ENCODE measurements around the gene PAGE2B. TPM values are rescaled to one million over a fixed set of nuclear protein-coding genes. Genes with fewer than 3 reads are reported as not detected.
"Not testable (repeated sequence)": the region's sequence is repeated elsewhere in the genome, so short reads cannot be mapped to it uniquely, and the experiment has no call there.

PAGE2B gene
- polyA plus RNA-seq, 4 donors = 0.24 TPM; not detected in 3

GRCh38 chrX:55098691-55099090, 23.9 kb downstream of the PAGE2B start:
- DNase-seq (no peak), FAIRE-seq (no peak)
- Histone ChIP-seq H3K4me3 (ENCODE audit: low read depth in 1 of 3, low read length in 3 of 3) (no peak overlapping the region), H3K4me1 (ENCODE audit: control insufficient read depth in 3 of 3, insufficient read depth in 2 of 3, low read depth in 1 of 3, low read length in 2 of 3) (no peaks in the 10 kb centered on the region), H3K27me3 (ENCODE audit: control insufficient read depth in 3 of 3, insufficient read depth in 3 of 3, low read length in 3 of 3) (no peaks in the 10 kb centered on the region), H3K9me3 (ENCODE audit: control insufficient read depth in 2 of 2, insufficient read depth in 1 of 2, low read depth in 1 of 2, low read length in 1 of 2) (no peaks in the 10 kb centered on the region), H3K27ac (ENCODE audit: low read depth in 1 of 3, low read length in 2 of 3) (no peak overlapping the region), H3K36me3 (ENCODE audit: control insufficient read depth in 3 of 3, insufficient read depth in 2 of 3, low read depth in 1 of 3, low read length in 3 of 3) (no peaks in the 10 kb centered on the region)
- WGBS, 3 donors = 45 to 62% (median 50%) methylated on average over 2 of the region's 2 CpGs

- FAIRE-seq (no peak), DNase-seq (no peak)
- WGBS, 3 donors = 35 to 61% (median 50%) methylated on average over 1 of the region's 1 CpG
Measured at GRCh38 chrX:55099162-55099561, 24.3 kb downstream of the PAGE2B start.

GRCh38 chrX:55102754-55103153, 27.9 kb downstream of the PAGE2B start:
- no peaks in the 10 kb centered on the region for H3K4me1 ChIP-seq (ENCODE audit: control insufficient read depth in 3 of 3, insufficient read depth in 2 of 3, low read depth in 1 of 3, low read length in 2 of 3)
- H3K36me3 ChIP-seq (ENCODE audit: control insufficient read depth in 3 of 3, insufficient read depth in 2 of 3, low read depth in 1 of 3, low read length in 3 of 3) = no peaks in the 10 kb centered on the region
- H3K27me3 ChIP-seq (ENCODE audit: control insufficient read depth in 3 of 3, insufficient read depth in 3 of 3, low read length in 3 of 3) = no peaks in the 10 kb centered on the region
- WGBS, 3 donors = 66 to 77% (median 74%) methylated on average over 3 of the region's 3 CpGs
- no peak for FAIRE-seq
- no peak for DNase-seq
- no peaks in the 10 kb centered on the region for H3K9me3 ChIP-seq (ENCODE audit: control insufficient read depth in 2 of 2, insufficient read depth in 1 of 2, low read depth in 1 of 2, low read length in 1 of 2)
- no peak overlapping the region for H3K27ac ChIP-seq (ENCODE audit: low read depth in 1 of 3, low read length in 2 of 3)
- no peak overlapping the region for H3K4me3 ChIP-seq (ENCODE audit: low read depth in 1 of 3, low read length in 3 of 3)

More at GRCh38 chrX:55099162-55099561, 24.3 kb downstream of the PAGE2B start:
- H3K9me3 ChIP-seq (ENCODE audit: control insufficient read depth in 2 of 2, insufficient read depth in 1 of 2, low read depth in 1 of 2, low read length in 1 of 2) = no peaks in the 10 kb centered on the region
- H3K27ac ChIP-seq (ENCODE audit: low read depth in 1 of 3, low read length in 2 of 3) = no peak overlapping the region
- H3K36me3 ChIP-seq (ENCODE audit: control insufficient read depth in 3 of 3, insufficient read depth in 2 of 3, low read depth in 1 of 3, low read length in 3 of 3) = no peaks in the 10 kb centered on the region
- H3K27me3 ChIP-seq (ENCODE audit: control insufficient read depth in 3 of 3, insufficient read depth in 3 of 3, low read length in 3 of 3) = no peaks in the 10 kb centered on the region
- H3K4me3 ChIP-seq (ENCODE audit: low read depth in 1 of 3, low read length in 3 of 3) = no peak overlapping the region
- H3K4me1 ChIP-seq (ENCODE audit: control insufficient read depth in 3 of 3, insufficient read depth in 2 of 3, low read depth in 1 of 3, low read length in 2 of 3) = no peaks in the 10 kb centered on the region

- Histone ChIP-seq H3K36me3 (ENCODE audit: control insufficient read depth in 3 of 3, insufficient read depth in 2 of 3, low read depth in 1 of 3, low read length in 3 of 3) (no peaks in the 10 kb centered on the region), H3K4me1 (ENCODE audit: control insufficient read depth in 3 of 3, insufficient read depth in 2 of 3, low read depth in 1 of 3, low read length in 2 of 3) (no peaks in the 10 kb centered on the region), H3K9me3 (ENCODE audit: control insufficient read depth in 2 of 2, insufficient read depth in 1 of 2, low read depth in 1 of 2, low read length in 1 of 2) (no peaks in the 10 kb centered on the region), H3K4me3 (ENCODE audit: low read depth in 1 of 3, low read length in 3 of 3) (no peak overlapping the region), H3K27ac (ENCODE audit: low read depth in 1 of 3, low read length in 2 of 3) (no peak overlapping the region), H3K27me3 (ENCODE audit: control insufficient read depth in 3 of 3, insufficient read depth in 3 of 3, low read length in 3 of 3) (no peaks in the 10 kb centered on the region)
- DNase-seq (no peak), FAIRE-seq (no peak)
Measured at GRCh38 chrX:55107262-55107661, 32.4 kb downstream of the PAGE2B start.

- FAIRE-seq = no peak
Measured at GRCh38 chrX:55107911-55108310, 33.1 kb downstream of the PAGE2B start.

GRCh38 chrX:55109306-55109705, 34.5 kb downstream of the PAGE2B start:
- DNase-seq (no peak), FAIRE-seq (no peak)
- WGBS, 3 donors = 64 to 78% (median 74%) methylated on average over 5 to 7 of the region's 7 CpGs
- H3K9me3 ChIP-seq (ENCODE audit: control insufficient read depth in 2 of 2, insufficient read depth in 1 of 2, low read depth in 1 of 2, low read length in 1 of 2) = no peaks in the 10 kb centered on the region
- no peak overlapping the region for H3K4me3 ChIP-seq (ENCODE audit: low read depth in 1 of 3, low read length in 3 of 3)
- no peaks in the 10 kb centered on the region for H3K27me3 ChIP-seq (ENCODE audit: control insufficient read depth in 3 of 3, insufficient read depth in 3 of 3, low read length in 3 of 3)
- no peaks in the 10 kb centered on the region for H3K4me1 ChIP-seq (ENCODE audit: control insufficient read depth in 3 of 3, insufficient read depth in 2 of 3, low read depth in 1 of 3, low read length in 2 of 3)
- no peak overlapping the region for H3K27ac ChIP-seq (ENCODE audit: low read depth in 1 of 3, low read length in 2 of 3)
- no peaks in the 10 kb centered on the region for H3K36me3 ChIP-seq (ENCODE audit: control insufficient read depth in 3 of 3, insufficient read depth in 2 of 3, low read depth in 1 of 3, low read length in 3 of 3)

More at GRCh38 chrX:55107911-55108310, 33.1 kb downstream of the PAGE2B start:
- Histone ChIP-seq H3K4me3 (ENCODE audit: low read depth in 1 of 3, low read length in 3 of 3) (no peak overlapping the region), H3K27me3 (ENCODE audit: control insufficient read depth in 3 of 3, insufficient read depth in 3 of 3, low read length in 3 of 3) (no peaks in the 10 kb centered on the region), H3K9me3 (ENCODE audit: control insufficient read depth in 2 of 2, insufficient read depth in 1 of 2, low read depth in 1 of 2, low read length in 1 of 2) (no peaks in the 10 kb centered on the region), H3K36me3 (ENCODE audit: control insufficient read depth in 3 of 3, insufficient read depth in 2 of 3, low read depth in 1 of 3, low read length in 3 of 3) (no peaks in the 10 kb centered on the region), H3K4me1 (ENCODE audit: control insufficient read depth in 3 of 3, insufficient read depth in 2 of 3, low read depth in 1 of 3, low read length in 2 of 3) (no peaks in the 10 kb centered on the region), H3K27ac (ENCODE audit: low read depth in 1 of 3, low read length in 2 of 3) (no peak overlapping the region)
- peak in 1 of 2 donors; percentile 20 for DNase-seq
- WGBS, 3 donors = 11 to 44% (median 34%) methylated on average over 2 of the region's 2 CpGs

- DNase-seq = peak; percentile 23 to 39
- Histone ChIP-seq H3K27me3 (ENCODE audit: control insufficient read depth in 3 of 3, insufficient read depth in 3 of 3, low read length in 3 of 3) (no peaks in the 10 kb centered on the region), H3K27ac (ENCODE audit: low read depth in 1 of 3, low read length in 2 of 3) (no peak overlapping the region), H3K4me1 (ENCODE audit: control insufficient read depth in 3 of 3, insufficient read depth in 2 of 3, low read depth in 1 of 3, low read length in 2 of 3) (no peaks in the 10 kb centered on the region), H3K36me3 (ENCODE audit: control insufficient read depth in 3 of 3, insufficient read depth in 2 of 3, low read depth in 1 of 3, low read length in 3 of 3) (no peaks in the 10 kb centered on the region), H3K9me3 (ENCODE audit: control insufficient read depth in 2 of 2, insufficient read depth in 1 of 2, low read depth in 1 of 2, low read length in 1 of 2) (no peaks in the 10 kb centered on the region), H3K4me3 (ENCODE audit: low read depth in 1 of 3, low read length in 3 of 3) (no peak overlapping the region)
- FAIRE-seq = no peak
- WGBS, 3 donors = 19 to 52% (median 46%) methylated on average over 8 of the region's 8 CpGs
Measured at GRCh38 chrX:55111578-55112254, 36.9 kb downstream of the PAGE2B start.

GRCh38 chrX:55116589-55116988, 41.8 kb downstream of the PAGE2B start:
- 38 to 50% (median 44%) methylated on average over 7 of the region's 7 CpGs for WGBS, 3 donors
- not testable (repeated sequence) for H3K4me1 ChIP-seq (ENCODE audit: control insufficient read depth in 3 of 3, insufficient read depth in 2 of 3, low read depth in 1 of 3, low read length in 2 of 3); H3K4me3 ChIP-seq (ENCODE audit: low read depth in 1 of 3, low read length in 3 of 3); H3K9me3 ChIP-seq (ENCODE audit: control insufficient read depth in 2 of 2, insufficient read depth in 1 of 2, low read depth in 1 of 2, low read length in 1 of 2); FAIRE-seq; H3K27ac ChIP-seq (ENCODE audit: low read depth in 1 of 3, low read length in 2 of 3); DNase-seq; H3K27me3 ChIP-seq (ENCODE audit: control insufficient read depth in 3 of 3, insufficient read depth in 3 of 3, low read length in 3 of 3); H3K36me3 ChIP-seq (ENCODE audit: control insufficient read depth in 3 of 3, insufficient read depth in 2 of 3, low read depth in 1 of 3, low read length in 3 of 3)

GRCh38 chrX:55118574-55118973, 43.7 kb downstream of the PAGE2B start:
- no peak for FAIRE-seq
- H3K36me3 ChIP-seq (ENCODE audit: control insufficient read depth in 3 of 3, insufficient read depth in 2 of 3, low read depth in 1 of 3, low read length in 3 of 3) = no peaks in the 10 kb centered on the region
- H3K9me3 ChIP-seq (ENCODE audit: control insufficient read depth in 2 of 2, insufficient read depth in 1 of 2, low read depth in 1 of 2, low read length in 1 of 2) = no peaks in the 10 kb centered on the region
- H3K4me3 ChIP-seq (ENCODE audit: low read depth in 1 of 3, low read length in 3 of 3) = no peak overlapping the region
- no peak overlapping the region for H3K27ac ChIP-seq (ENCODE audit: low read depth in 1 of 3, low read length in 2 of 3)
- peaks cover 0 to 3% (median 0%) of the 10 kb centered on the region in 3 donors for H3K4me1 ChIP-seq (ENCODE audit: control insufficient read depth in 3 of 3, insufficient read depth in 2 of 3, low read depth in 1 of 3, low read length in 2 of 3)
- WGBS, 3 donors = 61 to 84% (median 82%) methylated on average over 3 of the region's 3 CpGs
- H3K27me3 ChIP-seq (ENCODE audit: control insufficient read depth in 3 of 3, insufficient read depth in 3 of 3, low read length in 3 of 3) = no peaks in the 10 kb centered on the region
- no peak for DNase-seq

All from small intestine (tissue), 7 donors.